ENCODE results near the gene ETV7.
"Not testable (repeated sequence)": the region's sequence is repeated elsewhere in the genome, so short reads cannot be mapped to it uniquely, and the experiment has no call there.

ETV7 gene

GRCh38 chr6:36375644-36376155 lies 11.8 kb downstream of the ETV7 start:
- H3K27ac Mint-ChIP-seq = no peak overlapping the region
- no peaks in the 10 kb centered on the region for H3K27me3 Mint-ChIP-seq
- DNase-seq = no peak
- no peak overlapping the region for H3K4me3 Mint-ChIP-seq
- no peaks in the 10 kb centered on the region for H3K9me3 Mint-ChIP-seq
- ATAC-seq = no peak
- H3K4me1 Mint-ChIP-seq = no peaks in the 10 kb centered on the region

- no peak for DNase-seq
- Mint-ChIP-seq H3K9me3 (no peaks in the 10 kb centered on the region), H3K27ac (no peak overlapping the region), H3K4me1 (no peaks in the 10 kb centered on the region), H3K27me3 (no peaks in the 10 kb centered on the region), H3K4me3 (no peak overlapping the region)
- ATAC-seq = no peak
These were observed 12.5 kb downstream of the ETV7 start for GRCh38 chr6:36374972-36375371.

GRCh38 chr6:36374194-36374593 lies 13.3 kb downstream of the ETV7 start:
- DNase-seq (no peak), ATAC-seq (no peak)
- Mint-ChIP-seq H3K4me1 (no peaks in the 10 kb centered on the region), H3K9me3 (no peaks in the 10 kb centered on the region), H3K4me3 (no peak overlapping the region), H3K27ac (no peak overlapping the region), H3K27me3 (no peaks in the 10 kb centered on the region)

- Mint-ChIP-seq H3K27me3 (no peaks in the 10 kb centered on the region), H3K4me3 (no peak overlapping the region), H3K27ac (no peak overlapping the region), H3K9me3 (no peaks in the 10 kb centered on the region), H3K4me1 (no peaks in the 10 kb centered on the region)
- ATAC-seq = no peak
- DNase-seq = no peak
These were observed 14.0 kb downstream of the ETV7 start for GRCh38 chr6:36373368-36374019.

DNA sequence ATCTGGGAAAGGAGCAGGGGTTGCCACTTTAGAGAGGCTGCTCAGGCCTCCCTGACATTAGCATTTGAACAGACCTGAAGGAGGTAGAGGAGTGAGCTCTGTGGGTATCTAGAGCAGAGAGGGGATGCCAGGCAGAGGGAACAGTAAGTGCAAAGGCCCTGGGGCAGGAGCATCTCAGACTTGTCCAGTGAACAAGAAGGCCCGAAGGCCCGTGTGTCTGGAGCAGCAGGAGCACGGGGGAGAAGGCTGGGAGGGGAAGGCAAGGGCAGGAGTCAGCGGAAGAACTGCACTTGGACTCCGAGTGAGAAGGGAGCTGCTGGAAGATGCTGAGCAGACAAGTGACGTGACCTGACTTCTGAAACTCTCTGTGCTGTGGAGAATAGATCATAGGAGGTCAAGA lies 15.4 kb downstream of the ETV7 start:
- ATAC-seq = no peak
- H3K4me1 Mint-ChIP-seq = no peaks in the 10 kb centered on the region
- H3K4me3 Mint-ChIP-seq = no peak overlapping the region

GRCh38 chr6:36371211-36371610 lies 16.3 kb downstream of the ETV7 start:
- H3K4me1 Mint-ChIP-seq = no peaks in the 10 kb centered on the region
- H3K4me3 Mint-ChIP-seq = no peak overlapping the region
- H3K9me3 Mint-ChIP-seq = no peaks in the 10 kb centered on the region
- peak overlapping the region in 1 of 2 donors; percentile 19 for H3K27ac Mint-ChIP-seq
- DNase-seq (no peak), ATAC-seq (no peak)
- H3K27me3 Mint-ChIP-seq = no peaks in the 10 kb centered on the region

More for the DNA sequence above, 15.4 kb downstream of the ETV7 start:
- Mint-ChIP-seq H3K9me3 (no peaks in the 10 kb centered on the region), H3K27me3 (no peaks in the 10 kb centered on the region), H3K27ac (no peak overlapping the region)
- DNase-seq = no peak

GRCh38 chr6:36370638-36371037 lies 16.8 kb downstream of the ETV7 start:
- no peaks in the 10 kb centered on the region for H3K4me1 Mint-ChIP-seq
- no peak overlapping the region for H3K4me3 Mint-ChIP-seq
- no peak for ATAC-seq
- DNase-seq = no peak
- H3K27me3 Mint-ChIP-seq = no peaks in the 10 kb centered on the region
- no peaks in the 10 kb centered on the region for H3K9me3 Mint-ChIP-seq
- H3K27ac Mint-ChIP-seq = peak overlapping the region in 1 of 2 donors; percentile 90

DNA sequence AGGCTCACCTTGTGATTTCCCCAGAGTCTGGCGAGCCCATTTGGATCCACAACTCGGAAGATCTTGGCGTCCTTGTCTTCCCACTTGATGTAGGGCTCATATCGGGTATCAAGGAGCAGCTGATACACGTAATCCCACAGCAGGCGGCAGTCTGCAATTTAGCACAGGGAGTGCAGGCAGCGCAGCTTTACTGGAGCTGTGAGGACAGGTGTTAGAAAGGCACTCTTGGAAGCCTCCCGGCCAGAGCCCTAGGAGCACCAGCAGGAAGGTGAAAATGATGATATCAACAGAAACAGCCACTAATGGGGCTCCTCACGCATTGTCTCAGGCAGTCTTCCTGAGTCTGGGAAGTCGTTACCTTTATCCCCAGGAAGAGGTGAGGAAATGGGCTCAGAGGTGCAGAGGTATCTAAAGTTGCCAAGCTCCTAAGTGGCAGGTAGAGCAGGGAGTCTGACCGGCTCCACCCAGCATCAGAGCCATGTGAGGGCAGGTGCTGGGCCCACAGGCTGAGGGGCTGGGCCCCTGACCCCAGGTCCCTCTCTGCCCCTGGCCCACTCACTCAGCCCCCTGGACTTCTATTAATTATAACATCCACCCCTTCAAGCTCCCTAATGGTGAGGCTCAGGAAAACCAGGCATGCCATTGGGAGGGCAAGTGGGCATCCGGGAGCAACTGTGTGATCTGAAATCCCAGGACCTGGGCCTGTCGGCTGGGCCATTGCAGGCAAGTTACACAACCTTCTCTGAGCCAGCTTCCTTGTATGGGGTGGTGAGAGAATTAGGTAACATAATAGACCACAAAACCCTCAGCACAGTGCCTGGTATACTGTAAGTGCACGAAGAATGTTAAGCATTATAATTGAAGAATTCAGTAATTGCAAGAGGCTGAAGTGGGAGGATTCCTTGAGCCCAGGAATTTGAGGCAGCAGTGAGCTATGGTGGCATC lies 18.3 kb downstream of the ETV7 start:
- Mint-ChIP-seq H3K4me3 (no peak overlapping the region), H3K27me3 (no peaks in the 10 kb centered on the region)

GRCh38 chr6:36368421-36368820 lies 19.0 kb downstream of the ETV7 start:
- no peak overlapping the region for H3K27ac Mint-ChIP-seq
- DNase-seq (no peak), ATAC-seq (no peak)
- no peaks in the 10 kb centered on the region for H3K27me3 Mint-ChIP-seq
- no peak overlapping the region for H3K4me3 Mint-ChIP-seq
- no peaks in the 10 kb centered on the region for H3K9me3 Mint-ChIP-seq
- peaks cover 7% of the 10 kb centered on the region for H3K4me1 Mint-ChIP-seq

More for the DNA sequence above, 18.3 kb downstream of the ETV7 start:
- no peak for DNase-seq
- H3K4me1 Mint-ChIP-seq = peaks cover 7% of the 10 kb centered on the region
- no peaks in the 10 kb centered on the region for H3K9me3 Mint-ChIP-seq
- H3K27ac Mint-ChIP-seq = peak overlapping the region in 1 of 2 donors; percentile 73
- no peak for ATAC-seq

DNA sequence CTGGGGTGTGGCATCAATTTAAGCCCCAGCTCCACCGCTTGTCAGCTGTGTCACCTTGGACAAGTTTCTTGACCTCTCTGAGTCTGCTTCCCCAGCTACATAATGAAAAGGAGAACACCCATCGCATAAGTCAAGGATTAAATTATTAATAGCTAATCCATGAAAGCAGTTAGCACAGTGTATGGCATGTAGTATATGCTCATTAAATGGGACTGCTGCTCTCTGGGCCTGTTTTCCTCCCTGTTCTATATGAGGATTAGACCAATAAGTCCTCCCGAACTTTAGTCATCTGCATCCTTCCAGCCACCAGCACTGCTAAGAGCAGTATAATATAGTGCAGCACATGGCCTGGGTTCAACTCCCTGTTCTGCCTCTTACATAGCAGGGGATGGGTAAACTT lies 19.7 kb downstream of the ETV7 start:
- H3K4me3 Mint-ChIP-seq = no peak overlapping the region
- ATAC-seq (no peak), DNase-seq (no peak)
- no peaks in the 10 kb centered on the region for H3K9me3 Mint-ChIP-seq
- H3K4me1 Mint-ChIP-seq = peaks cover 7% of the 10 kb centered on the region
- H3K27me3 Mint-ChIP-seq = no peaks in the 10 kb centered on the region
- no peak overlapping the region for H3K27ac Mint-ChIP-seq

DNA sequence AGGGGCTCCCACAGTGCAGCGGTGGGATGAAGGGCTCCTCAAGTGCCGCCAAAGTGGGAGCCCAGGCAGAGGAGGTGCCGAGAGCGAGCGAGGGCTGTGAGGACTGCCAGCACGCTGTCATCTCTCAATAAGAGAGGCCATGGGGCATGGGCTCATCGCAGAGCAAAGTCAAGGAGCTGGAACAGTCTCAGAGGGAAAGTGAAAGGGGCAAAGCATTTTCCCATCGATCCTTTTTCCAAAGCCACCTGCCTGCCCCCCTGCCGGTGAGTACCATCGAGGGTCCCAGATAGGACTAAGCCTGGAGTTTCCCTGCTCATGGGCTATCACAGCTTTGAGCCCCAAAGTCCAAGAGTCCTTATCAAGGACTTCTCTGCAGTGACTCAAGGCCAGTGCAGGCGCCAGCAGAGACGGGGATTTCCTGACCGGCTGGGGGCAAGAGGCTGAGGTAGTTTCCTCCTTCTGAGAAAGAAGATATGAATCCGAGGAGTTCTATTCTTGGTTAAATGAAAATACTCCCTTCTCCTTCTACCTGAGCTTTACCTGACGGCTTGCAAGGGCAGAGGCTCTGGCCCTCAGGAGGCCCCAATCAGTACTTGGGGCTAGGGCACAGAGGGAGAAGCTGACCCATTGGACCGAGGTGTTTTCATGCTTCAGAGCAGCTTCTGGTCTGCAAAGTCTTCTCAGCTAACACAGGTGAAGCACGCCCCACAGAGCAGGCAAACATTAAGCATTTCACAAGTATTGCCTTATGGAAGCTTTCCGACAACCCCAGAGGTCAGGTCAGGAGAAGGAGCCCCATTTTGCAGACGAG lies 22.6 kb downstream of the ETV7 start:
- no peaks in the 10 kb centered on the region for H3K27me3 Mint-ChIP-seq
- ATAC-seq = peak; percentile 13

DNA sequence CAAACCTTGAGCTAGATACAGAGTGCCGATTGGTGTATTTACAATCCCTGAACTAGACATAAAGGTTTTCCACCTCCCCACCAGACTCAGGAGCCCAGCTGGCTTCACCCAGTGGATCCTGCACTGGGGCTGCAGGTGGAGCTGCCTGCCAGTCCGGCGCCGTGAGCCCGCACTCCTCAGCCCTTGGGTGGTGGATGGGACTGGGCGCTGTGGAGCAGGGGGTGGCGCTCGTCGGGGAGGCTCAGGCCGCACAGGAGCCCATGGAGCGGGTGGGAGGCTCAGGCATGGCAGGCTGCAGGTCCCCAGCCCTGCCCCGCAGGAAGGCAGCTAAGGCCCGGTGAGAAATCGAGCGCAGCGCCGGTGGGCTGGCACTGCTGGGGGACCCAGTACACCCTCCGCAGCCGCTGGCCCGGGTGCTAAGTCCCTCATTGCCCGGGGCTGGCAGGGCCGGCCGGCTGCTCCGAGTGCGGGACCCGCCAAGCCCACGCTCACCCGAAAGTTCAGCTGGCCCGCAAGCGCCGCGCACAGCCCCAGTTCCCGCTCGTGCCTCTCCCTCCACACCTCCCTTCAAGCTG lies 23.3 kb downstream of the ETV7 start:
- H3K4me3 Mint-ChIP-seq, H3K9me3 Mint-ChIP-seq, ATAC-seq, H3K27ac Mint-ChIP-seq, DNase-seq, H3K27me3 Mint-ChIP-seq: not testable (repeated sequence)
- peaks cover 19% of the 10 kb centered on the region for H3K4me1 Mint-ChIP-seq

More for the DNA sequence above, 22.6 kb downstream of the ETV7 start:
- no peak overlapping the region for H3K4me3 Mint-ChIP-seq
- no peak for DNase-seq
- peaks cover 19% of the 10 kb centered on the region for H3K4me1 Mint-ChIP-seq
- no peak overlapping the region for H3K27ac Mint-ChIP-seq
- no peaks in the 10 kb centered on the region for H3K9me3 Mint-ChIP-seq

GRCh38 chr6:36363371-36363752 lies 24.1 kb downstream of the ETV7 start:
- H3K4me1 Mint-ChIP-seq = peaks cover 25% of the 10 kb centered on the region
- H3K27ac Mint-ChIP-seq, H3K4me3 Mint-ChIP-seq, DNase-seq, H3K27me3 Mint-ChIP-seq, ATAC-seq, H3K9me3 Mint-ChIP-seq: not testable (repeated sequence)

GRCh38 chr6:36362551-36363370 lies 24.7 kb downstream of the ETV7 start:
- no peak overlapping the region for H3K27ac Mint-ChIP-seq
- DNase-seq (no peak), ATAC-seq (no peak)
- no peak overlapping the region for H3K4me3 Mint-ChIP-seq
- peaks cover 31% of the 10 kb centered on the region for H3K4me1 Mint-ChIP-seq
- no peaks in the 10 kb centered on the region for H3K9me3 Mint-ChIP-seq
- no peaks in the 10 kb centered on the region for H3K27me3 Mint-ChIP-seq
